HepG2 (cell line): Measurements from ENCODE around the gene OR10A3. TPM values are rescaled to one million over a fixed set of nuclear protein-coding genes. Genes with fewer than 3 reads are reported as not detected.

Experiments used
- ATAC-seq: fragments of 200-7000 bp; cut with Tn5 transposase; 3 replicates; pipeline ENCODE4 v1.9.1; 2020; ENCODE audit warnings: mild to moderate bottlenecking, moderate library complexity
- BruUV-seq: library from RNA; stranded (reverse); fragments of 400-500 nt; replicated peaks from 2 replicates; lab custom pipeline; 2021; lab: Mats Ljungman, UMichigan
- CTCF ChIA-PET: fragments of 300-600 bp; formaldehyde crosslinking; extraction: SDS; loops from one replicate; lab custom pipeline; 2021; ENCODE audit warnings: low total read pairs, inconsistent platforms, low intra/inter-chr PET ratio; lab: Yijun Ruan, JAX
- POLR2A ChIA-PET: fragments of 350-600 bp; sonication (Branson Sonifier 250); formaldehyde crosslinking; loops from one replicate; lab custom pipeline; 2020; ENCODE audit warnings: antibody characterized with exemption, inconsistent platforms; lab: Yijun Ruan, JAX
- DNase-seq: peaks from one replicate; pipeline ENCODE4 v3.0.0-alpha.2; 2015; ENCODE audit warnings: low spot score
- FAIRE-seq: peaks from 3 replicates; lab custom pipeline; 2011; peaks lifted over from hg19 to GRCh38; lab: Jason Lieb, UNC
- H2AFZ ChIP-seq: one replicate; pipeline ENCODE4 v1.6.1; 2011; ENCODE audit warnings: low read length, inconsistent platforms
- H3K27ac ChIP-seq: fragments of 300-600 bp; 3 replicates; pipeline ENCODE4 v1.8.0; 2011; ENCODE audit warnings: mixed run types, mild to moderate bottlenecking, mixed read lengths, low read length, inconsistent platforms; ENCODE audit not compliant: insufficient read depth; ENCODE audit errors: extremely low read length
- H3K27me3 ChIP-seq, 2 experiments: fragments of 200-600 bp in 1 of 2; 2 replicates in 1 of 2; 3 replicates in 1 of 2; pipeline versions ENCODE4 v1.6.0 to v1.8.0; 2011; ENCODE audit warnings: low read length in 2 of 2, mild to moderate bottlenecking in 2 of 2, moderate library complexity in 2 of 2, inconsistent platforms in 1 of 2; ENCODE audit not compliant: insufficient read depth in 2 of 2, control insufficient read depth in 1 of 2
- H3K36me3 ChIP-seq, 2 experiments: fragments of 200-600 bp in 1 of 2; replicated peaks in 1 of 2; 2 replicates in 1 of 2; 3 replicates in 1 of 2; pipeline versions ENCODE4 v1.5.1 to v1.8.0; 2011; ENCODE audit warnings: low read length in 2 of 2, inconsistent platforms in 1 of 2; ENCODE audit not compliant: insufficient read depth in 2 of 2, control insufficient read depth in 1 of 2
- H3K4me1 ChIP-seq: 2 replicates; pipeline ENCODE4 v1.5.1; 2012; ENCODE audit warnings: low read length, inconsistent platforms; ENCODE audit not compliant: insufficient read depth
- H3K4me2 ChIP-seq: 2 replicates; pipeline ENCODE4 v1.6.0; 2011; ENCODE audit warnings: low read depth, low read length, inconsistent platforms
- H3K4me3 ChIP-seq, 3 experiments: fragments of 200-600 bp in 1 of 3; sonication (generic), shearing (Covaris generic) in 1 of 3; replicated peaks in 1 of 3; 2 replicates each; pipeline ENCODE4 v1.5.1; 2011 to 2016; ENCODE audit warnings: low read length in 3 of 3, inconsistent platforms in 2 of 3, low read depth in 2 of 3, mild to moderate bottlenecking in 2 of 3, control low read depth in 1 of 3, mixed read lengths in 1 of 3; ENCODE audit not compliant: insufficient read depth in 1 of 3
- H3K79me2 ChIP-seq: one replicate; pipeline ENCODE4 v1.6.1; 2011; ENCODE audit warnings: low read length, inconsistent platforms; ENCODE audit not compliant: insufficient read depth
- H3K9ac ChIP-seq: 2 replicates; pipeline ENCODE4 v1.6.0; 2011; ENCODE audit warnings: mild to moderate bottlenecking, low read depth, low read length, inconsistent platforms; ENCODE audit not compliant: insufficient read depth
- H3K9me3 ChIP-seq: 2 replicates; pipeline ENCODE4 v1.5.1; 2012; ENCODE audit warnings: mild to moderate bottlenecking, low read length
- H4K20me1 ChIP-seq: 2 replicates; pipeline ENCODE4 v1.6.0; 2011; ENCODE audit warnings: inconsistent platforms, mild to moderate bottlenecking, low read length, moderate library complexity; ENCODE audit not compliant: insufficient read depth
- MED8 ChIP-seq: sonication (generic); formaldehyde crosslinking; IDR thresholded peaks from 2 replicates; pipeline ENCODE4 v1.8.1; 2023; ENCODE audit warnings: mild to moderate bottlenecking, missing genetic modification reagents; ENCODE audit not compliant: insufficient replicate concordance
- NKX3-1 ChIP-seq: sonication (generic); formaldehyde crosslinking; IDR thresholded peaks from 2 replicates; pipeline ENCODE4 v1.5.0; 2020; ENCODE audit warnings: missing genetic modification reagents
- RFX1 ChIP-seq: fragments of 450-650 bp; IDR thresholded peaks from 2 replicates; pipeline ENCODE4 v1.6.1; 2017
- RFX5 ChIP-seq: IDR thresholded peaks from 2 replicates; pipeline ENCODE4 v1.6.1; 2011; ENCODE audit warnings: low read depth, low read length, improper control_type of control experiment
- RFXANK ChIP-seq: IDR thresholded peaks from 2 replicates; pipeline ENCODE4 v1.6.1; 2016
- SALL2 ChIP-seq: sonication (generic); formaldehyde crosslinking; IDR thresholded peaks from 2 replicates; pipeline ENCODE4 v1.8.1; 2023; ENCODE audit warnings: mild to moderate bottlenecking, missing genetic modification reagents, inconsistent platforms
- SATB2 ChIP-seq: sonication (generic); formaldehyde crosslinking; IDR thresholded peaks from 2 replicates; pipeline ENCODE4 v1.5.0; 2020; ENCODE audit warnings: missing genetic modification reagents
- U2AF2 ChIP-seq: fragments of 200-400 bp; formaldehyde crosslinking; IDR thresholded peaks from 2 replicates; pipeline ENCODE4 v1.6.1; 2017; ENCODE audit warnings: low read depth, mild to moderate bottlenecking, low read length
- ZBTB1 ChIP-seq: sonication (generic); formaldehyde crosslinking; IDR thresholded peaks from 2 replicates; pipeline ENCODE4 v1.4.0; 2020; ENCODE audit warnings: missing genetic modification reagents, borderline replicate concordance
- ZNF34 ChIP-seq: sonication (generic); formaldehyde crosslinking; IDR thresholded peaks from 2 replicates; pipeline ENCODE4 v1.4.0; 2020; ENCODE audit warnings: mild to moderate bottlenecking, missing genetic modification reagents, borderline replicate concordance
- ZNF720 ChIP-seq: sonication (generic); formaldehyde crosslinking; IDR thresholded peaks from 2 replicates; pipeline ENCODE4 v1.4.0; 2020; ENCODE audit warnings: missing genetic modification reagents
- ZNF777 ChIP-seq: sonication (generic); formaldehyde crosslinking; IDR thresholded peaks from 2 replicates; pipeline ENCODE4 v1.4.0; 2020; ENCODE audit warnings: missing genetic modification reagents
- WGBS: methylation state at CpG from one replicate; pipeline ENCODE4 v1.1.6; 2017; ENCODE audit warnings: low lambda C conversion rate; 5-methylcytosine and 5-hydroxymethylcytosine counted together
- in situ Hi-C: cut with HindIII; loops from 2 replicates; pipeline ENCODE4 v1.10.0; 2017; ENCODE audit warnings: low pct_unique_long_range_greater_than_20kb; ENCODE audit not compliant: extremely low pct_ligation_motif_present
- intact Hi-C: fragments of 100-400 bp; cut with micrococcal nuclease; formaldehyde crosslinking; loops from one replicate; pipeline ENCODE4 v1.10.0; 2022; ENCODE audit not compliant: unreplicated experiment
- polyA plus RNA-seq, 8 experiments: library from polyadenylated mRNA; depleted of rRNA in 3 of 8; stranded (reverse) in 7 of 8; unstranded in 1 of 8; fragments of >200 nt; fragmentation: Illumina TruSeq in 4 of 8; extraction: Trizol in 4 of 8; gene quantifications; 2 replicates each; pipeline versions ENCODE4 v1.2.1 to v1.2.3, GENCODE V29; 2011 to 2016; ENCODE audit warnings: low read depth in 4 of 8, missing spikeins in 1 of 8, mixed read lengths in 1 of 8; ENCODE audit not compliant: insufficient read depth in 1 of 8
- total RNA-seq, 5 experiments: library from RNA; depleted of rRNA; stranded (reverse); fragments of >200 nt; fragmentation: Illumina TruSeq; extraction: Trizol; gene quantifications; 2 replicates each; pipeline ENCODE4 v1.2.3, GENCODE V29; 2016; ENCODE audit warnings: low read depth in 1 of 5
- TF ChIP-seq, protein P1 (sequence below): IDR thresholded peaks from 2 replicates; pipeline ENCODE4 v1.6.1; 2016; ENCODE audit warnings: low read depth, missing genetic modification reagents, missing compliant biosample characterization
- TF ChIP-seq, protein P2 (sequence below): sonication (generic); formaldehyde crosslinking; IDR thresholded peaks from 2 replicates; pipeline ENCODE4 v1.8.0; 2022; ENCODE audit warnings: mild to moderate bottlenecking, missing genetic modification reagents; ENCODE audit not compliant: insufficient replicate concordance
- TF ChIP-seq, protein P3 (sequence below): sonication (generic); formaldehyde crosslinking; conservative IDR thresholded peaks from 2 replicates; pipeline ENCODE4 v1.8.0; 2022; ENCODE audit warnings: mild to moderate bottlenecking, moderate library complexity, missing genetic modification reagents

Gene OR10A3
- total and polyA plus RNA-seq, 2 of the 13 experiments (the other 11 are each of a cell fraction or from before 2014, with no cell fraction given) = not detected

DNA sequence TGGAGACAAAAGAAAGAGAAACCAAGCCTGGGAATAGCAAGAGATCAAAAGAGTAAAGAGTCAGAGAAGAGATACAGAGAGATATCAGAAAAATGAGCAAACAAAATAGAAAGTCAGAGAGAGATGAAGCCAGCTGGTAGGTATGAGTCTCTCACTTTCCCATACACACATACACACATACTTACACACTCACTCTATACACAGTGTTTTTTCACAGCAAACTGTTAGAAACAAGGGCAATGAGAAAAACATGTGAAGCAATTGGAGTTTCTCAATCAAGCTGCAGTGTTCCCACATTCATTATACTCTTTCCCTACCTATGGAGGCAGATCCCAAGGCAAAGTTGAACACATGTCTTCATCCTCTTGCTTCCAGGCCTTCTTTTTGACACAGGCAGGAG, 26.3 kb upstream of the OR10A3 start (continued):
- no peak for TF ChIP-seq ZNF720 (CRISPR knock-in tag)
- no peak for TF ChIP-seq MED8 (CRISPR knock-in tag)
- no peak for TF ChIP-seq RFX5
- TF ChIP-seq, protein P1, sequence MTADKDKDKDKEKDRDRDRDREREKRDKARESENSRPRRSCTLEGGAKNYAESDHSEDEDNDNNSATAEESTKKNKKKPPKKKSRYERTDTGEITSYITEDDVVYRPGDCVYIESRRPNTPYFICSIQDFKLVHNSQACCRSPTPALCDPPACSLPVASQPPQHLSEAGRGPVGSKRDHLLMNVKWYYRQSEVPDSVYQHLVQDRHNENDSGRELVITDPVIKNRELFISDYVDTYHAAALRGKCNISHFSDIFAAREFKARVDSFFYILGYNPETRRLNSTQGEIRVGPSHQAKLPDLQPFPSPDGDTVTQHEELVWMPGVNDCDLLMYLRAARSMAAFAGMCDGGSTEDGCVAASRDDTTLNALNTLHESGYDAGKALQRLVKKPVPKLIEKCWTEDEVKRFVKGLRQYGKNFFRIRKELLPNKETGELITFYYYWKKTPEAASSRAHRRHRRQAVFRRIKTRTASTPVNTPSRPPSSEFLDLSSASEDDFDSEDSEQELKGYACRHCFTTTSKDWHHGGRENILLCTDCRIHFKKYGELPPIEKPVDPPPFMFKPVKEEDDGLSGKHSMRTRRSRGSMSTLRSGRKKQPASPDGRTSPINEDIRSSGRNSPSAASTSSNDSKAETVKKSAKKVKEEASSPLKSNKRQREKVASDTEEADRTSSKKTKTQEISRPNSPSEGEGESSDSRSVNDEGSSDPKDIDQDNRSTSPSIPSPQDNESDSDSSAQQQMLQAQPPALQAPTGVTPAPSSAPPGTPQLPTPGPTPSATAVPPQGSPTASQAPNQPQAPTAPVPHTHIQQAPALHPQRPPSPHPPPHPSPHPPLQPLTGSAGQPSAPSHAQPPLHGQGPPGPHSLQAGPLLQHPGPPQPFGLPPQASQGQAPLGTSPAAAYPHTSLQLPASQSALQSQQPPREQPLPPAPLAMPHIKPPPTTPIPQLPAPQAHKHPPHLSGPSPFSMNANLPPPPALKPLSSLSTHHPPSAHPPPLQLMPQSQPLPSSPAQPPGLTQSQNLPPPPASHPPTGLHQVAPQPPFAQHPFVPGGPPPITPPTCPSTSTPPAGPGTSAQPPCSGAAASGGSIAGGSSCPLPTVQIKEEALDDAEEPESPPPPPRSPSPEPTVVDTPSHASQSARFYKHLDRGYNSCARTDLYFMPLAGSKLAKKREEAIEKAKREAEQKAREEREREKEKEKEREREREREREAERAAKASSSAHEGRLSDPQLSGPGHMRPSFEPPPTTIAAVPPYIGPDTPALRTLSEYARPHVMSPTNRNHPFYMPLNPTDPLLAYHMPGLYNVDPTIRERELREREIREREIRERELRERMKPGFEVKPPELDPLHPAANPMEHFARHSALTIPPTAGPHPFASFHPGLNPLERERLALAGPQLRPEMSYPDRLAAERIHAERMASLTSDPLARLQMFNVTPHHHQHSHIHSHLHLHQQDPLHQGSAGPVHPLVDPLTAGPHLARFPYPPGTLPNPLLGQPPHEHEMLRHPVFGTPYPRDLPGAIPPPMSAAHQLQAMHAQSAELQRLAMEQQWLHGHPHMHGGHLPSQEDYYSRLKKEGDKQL (CRISPR knock-in tag) = no peak

DNA sequence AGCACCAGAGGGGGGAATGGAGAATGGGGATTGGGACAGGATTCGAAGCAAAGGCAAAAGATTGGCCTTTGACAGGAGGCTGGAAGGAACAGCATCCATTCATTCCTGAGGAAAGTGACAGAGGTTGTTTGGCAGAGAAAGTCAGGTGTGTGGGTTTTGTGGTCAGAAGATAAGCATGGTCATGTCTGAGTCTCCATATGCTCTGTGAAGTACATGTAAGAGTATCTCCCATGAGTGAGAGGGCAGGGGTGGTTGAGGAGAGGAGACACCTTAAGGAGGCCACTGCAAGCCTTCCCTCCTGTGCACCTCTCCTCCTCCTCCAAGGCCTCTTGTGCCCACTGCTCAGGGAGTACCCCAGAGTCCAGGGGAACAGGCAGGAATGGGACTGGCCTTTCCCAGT, 25.6 kb upstream of the OR10A3 start:
- ChIA-PET CTCF (no interaction called here), POLR2A (no interaction called here)
- WGBS = 0% methylated on average over 1 of the region's 1 CpG
- DNase-seq (no peak), FAIRE-seq (no peak), ATAC-seq (no peak)
- no peak overlapping the region for H2AFZ ChIP-seq
- in situ Hi-C loops (no loop called here), intact Hi-C loops (no loop called here)
- H4K20me1 ChIP-seq = no peaks in the 10 kb centered on the region
- H3K27me3 ChIP-seq = peaks cover 0 to 4% of the 10 kb centered on the region in 2 experiments; a peak in 1 of 5 replicates
- no peak overlapping the region for H3K9ac ChIP-seq
- H3K4me2 ChIP-seq = no peak overlapping the region
- no peak overlapping the region for H3K27ac ChIP-seq
- no peaks in the 10 kb centered on the region for H3K9me3 ChIP-seq
- BruUV-seq = no TSS peak
- no peaks in the 10 kb centered on the region for H3K36me3 ChIP-seq
- no peak overlapping the region for H3K4me3 ChIP-seq
- no peaks in the 10 kb centered on the region for H3K79me2 ChIP-seq
- H3K4me1 ChIP-seq = no peaks in the 10 kb centered on the region
- no peak for TF ChIP-seq SATB2 (CRISPR knock-in tag)
- no peak for TF ChIP-seq U2AF2
- TF ChIP-seq, protein P2, sequence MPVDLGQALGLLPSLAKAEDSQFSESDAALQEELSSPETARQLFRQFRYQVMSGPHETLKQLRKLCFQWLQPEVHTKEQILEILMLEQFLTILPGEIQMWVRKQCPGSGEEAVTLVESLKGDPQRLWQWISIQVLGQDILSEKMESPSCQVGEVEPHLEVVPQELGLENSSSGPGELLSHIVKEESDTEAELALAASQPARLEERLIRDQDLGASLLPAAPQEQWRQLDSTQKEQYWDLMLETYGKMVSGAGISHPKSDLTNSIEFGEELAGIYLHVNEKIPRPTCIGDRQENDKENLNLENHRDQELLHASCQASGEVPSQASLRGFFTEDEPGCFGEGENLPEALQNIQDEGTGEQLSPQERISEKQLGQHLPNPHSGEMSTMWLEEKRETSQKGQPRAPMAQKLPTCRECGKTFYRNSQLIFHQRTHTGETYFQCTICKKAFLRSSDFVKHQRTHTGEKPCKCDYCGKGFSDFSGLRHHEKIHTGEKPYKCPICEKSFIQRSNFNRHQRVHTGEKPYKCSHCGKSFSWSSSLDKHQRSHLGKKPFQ = no peak
- TF ChIP-seq RFX1 = no peak
- TF ChIP-seq, protein P3, sequence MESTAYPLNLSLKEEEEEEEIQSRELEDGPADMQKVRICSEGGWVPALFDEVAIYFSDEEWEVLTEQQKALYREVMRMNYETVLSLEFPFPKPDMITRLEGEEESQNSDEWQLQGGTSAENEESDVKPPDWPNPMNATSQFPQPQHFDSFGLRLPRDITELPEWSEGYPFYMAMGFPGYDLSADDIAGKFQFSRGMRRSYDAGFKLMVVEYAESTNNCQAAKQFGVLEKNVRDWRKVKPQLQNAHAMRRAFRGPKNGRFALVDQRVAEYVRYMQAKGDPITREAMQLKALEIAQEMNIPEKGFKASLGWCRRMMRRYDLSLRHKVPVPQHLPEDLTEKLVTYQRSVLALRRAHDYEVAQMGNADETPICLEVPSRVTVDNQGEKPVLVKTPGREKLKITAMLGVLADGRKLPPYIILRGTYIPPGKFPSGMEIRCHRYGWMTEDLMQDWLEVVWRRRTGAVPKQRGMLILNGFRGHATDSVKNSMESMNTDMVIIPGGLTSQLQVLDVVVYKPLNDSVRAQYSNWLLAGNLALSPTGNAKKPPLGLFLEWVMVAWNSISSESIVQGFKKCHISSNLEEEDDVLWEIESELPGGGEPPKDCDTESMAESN = no peak
- TF ChIP-seq RFXANK (CRISPR knock-in tag) = no peak
- TF ChIP-seq ZBTB1 (CRISPR knock-in tag) = no peak
- no peak for TF ChIP-seq SALL2
- TF ChIP-seq ZNF34 (CRISPR knock-in tag) = no peak
- TF ChIP-seq ZNF777 (CRISPR knock-in tag) = no peak
- no peak for TF ChIP-seq NKX3-1 (CRISPR knock-in tag)
